Thymus (tissue), 11 donors: Measurements from ENCODE around the gene PTP4A1. TPM values are rescaled to one million over a fixed set of nuclear protein-coding genes. Genes with fewer than 3 reads are reported as not detected.

Experiments used
- DNase-seq, 9 donors: peaks; one replicate each; pipeline ENCODE4 v3.0.0-alpha.2; 2013; ENCODE audit warnings: low spot score in 9 of 9, low read depth in 6 of 9, missing footprints in 1 of 9
- H3K27ac ChIP-seq, 2 donors: one replicate each; pipeline ENCODE4 v1.5.1; 2013; ENCODE audit warnings: control low read depth in 1 of 2, low read depth in 1 of 2, low read length in 1 of 2, mild to moderate bottlenecking in 1 of 2, moderate library complexity in 1 of 2
- H3K27me3 ChIP-seq, 2 donors: one replicate each; pipeline ENCODE4 v1.5.1; 2013; ENCODE audit warnings: low read length in 1 of 2; ENCODE audit not compliant: control insufficient read depth in 2 of 2, insufficient read depth in 1 of 2
- H3K36me3 ChIP-seq, 2 donors: one replicate each; pipeline ENCODE4 v1.5.1; 2013; ENCODE audit warnings: low read length in 1 of 2, mild to moderate bottlenecking in 1 of 2, moderate library complexity in 1 of 2; ENCODE audit not compliant: control insufficient read depth in 2 of 2, insufficient read depth in 2 of 2
- H3K4me1 ChIP-seq, 2 donors: one replicate each; pipeline ENCODE4 v1.5.1; 2013; ENCODE audit warnings: low read length in 2 of 2; ENCODE audit not compliant: control insufficient read depth in 2 of 2, insufficient read depth in 2 of 2
- H3K4me3 ChIP-seq, 2 donors: one replicate each; pipeline ENCODE4 v1.5.1; 2013; ENCODE audit warnings: low read length in 2 of 2, control low read depth in 1 of 2, mild to moderate bottlenecking in 1 of 2
- H3K9me3 ChIP-seq, 2 donors: one replicate each; pipeline ENCODE4 v1.5.1; 2013; ENCODE audit warnings: low read length in 1 of 2, mild to moderate bottlenecking in 1 of 2; ENCODE audit not compliant: control insufficient read depth in 2 of 2, insufficient read depth in 1 of 2
- WGBS: extraction: QIAGEN DNeasy Blood & Tissue Kit; methylation state at CpG from one replicate; pipeline ENCODE4 v1.1.7; 2013; 5-methylcytosine and 5-hydroxymethylcytosine counted together
- polyA plus RNA-seq: library from polyadenylated mRNA; stranded (reverse); fragments of 200-250 nt; gene quantifications from one replicate; pipeline ENCODE4 v1.2.3, GENCODE V29; 2013
- total RNA-seq: library from RNA; stranded (reverse); fragments of 120-200 nt; gene quantifications from one replicate; pipeline ENCODE4 v1.2.4, GENCODE V29; 2013
- donor health status: healthy.

PTP4A1 gene
- total and polyA plus RNA-seq, 2 donors, result 10.0 to 38.5 TPM

DNA sequence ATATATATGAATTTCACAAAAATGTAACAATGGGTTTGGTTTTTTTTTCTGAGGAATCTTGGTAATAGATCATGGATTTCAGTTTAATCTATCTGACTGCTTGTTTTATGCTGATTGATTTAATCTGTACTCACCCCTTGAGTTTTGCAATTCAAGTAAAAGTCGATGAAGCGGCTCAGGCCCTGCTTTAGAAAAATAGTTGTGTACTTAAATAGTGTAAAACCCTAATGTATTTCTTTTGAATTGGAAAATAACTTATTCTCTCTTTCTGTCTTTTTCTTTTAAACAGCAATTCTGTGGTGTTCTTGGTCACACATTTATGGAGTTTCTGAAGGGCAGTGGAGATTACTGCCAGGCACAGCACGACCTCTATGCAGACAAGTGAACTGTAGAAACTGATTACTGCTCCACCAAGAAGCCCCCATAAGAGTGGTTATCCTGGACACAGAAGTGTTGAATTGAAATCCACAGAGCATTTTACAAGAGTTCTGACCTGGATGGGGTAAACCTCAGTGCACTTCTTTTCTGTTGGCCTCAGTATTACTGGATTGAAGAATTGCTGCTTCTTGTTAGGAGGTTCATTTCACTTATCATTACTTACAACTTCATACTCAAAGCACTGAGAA, 4.0 kb downstream of the PTP4A1 start:
- Histone ChIP-seq H3K36me3 (peaks cover 8 to 34% of the 10 kb centered on the region in 2 donors), H3K4me3 (no peak overlapping the region)

DNA sequence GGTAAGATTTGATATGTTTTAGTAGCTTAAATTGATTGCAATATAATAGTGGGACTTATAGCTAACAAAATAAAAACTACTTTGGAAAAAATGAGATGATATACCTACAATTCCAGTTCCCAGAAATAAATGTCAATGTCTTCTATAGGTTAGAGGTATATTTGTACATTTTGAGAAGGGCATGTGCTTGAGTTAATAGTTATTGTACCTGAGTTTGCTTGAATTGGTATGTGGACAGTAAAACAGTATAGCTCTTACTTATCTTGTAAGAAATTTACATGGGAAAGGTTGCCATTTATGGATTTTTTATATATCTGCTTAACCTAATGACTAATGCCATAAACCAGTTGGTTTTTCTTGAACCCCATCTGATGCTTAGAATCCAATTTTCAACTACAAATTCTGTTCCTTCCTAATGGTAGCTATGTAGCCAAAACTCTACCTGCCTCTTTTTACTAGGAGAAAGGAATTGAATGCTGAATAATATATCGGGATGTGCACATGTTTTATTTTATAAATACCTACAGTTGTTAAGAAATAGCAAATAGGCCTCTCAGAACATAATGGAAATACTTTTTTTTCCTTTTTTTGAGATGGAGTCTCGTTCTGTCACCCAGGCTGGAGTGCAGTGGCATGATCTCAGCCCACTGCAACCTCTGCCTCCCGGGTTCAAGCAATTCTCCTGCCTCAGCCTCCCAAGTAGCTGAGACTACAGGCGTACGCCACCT, 4.9 kb downstream of the PTP4A1 start:
- no peak overlapping the region for H3K27ac ChIP-seq
- no peaks in the 10 kb centered on the region for H3K9me3 ChIP-seq
- peaks cover 3 to 5% of the 10 kb centered on the region in 2 donors for H3K4me1 ChIP-seq
- no peak for DNase-seq
- peaks cover 8 to 37% of the 10 kb centered on the region in 2 donors for H3K36me3 ChIP-seq
- 98% methylated on average over 5 of the region's 5 CpGs for WGBS
- H3K27me3 ChIP-seq, result no peaks in the 10 kb centered on the region
- H3K4me3 ChIP-seq, result no peak overlapping the region

More for the DNA sequence above, 4.0 kb downstream of the PTP4A1 start:
- Histone ChIP-seq H3K27me3 (no peaks in the 10 kb centered on the region), H3K4me1 (peaks cover 3 to 10% of the 10 kb centered on the region in 2 donors), H3K27ac (no peak overlapping the region), H3K9me3 (no peaks in the 10 kb centered on the region)
- no peak for DNase-seq
- 98% methylated on average over 3 of the region's 3 CpGs for WGBS

DNA sequence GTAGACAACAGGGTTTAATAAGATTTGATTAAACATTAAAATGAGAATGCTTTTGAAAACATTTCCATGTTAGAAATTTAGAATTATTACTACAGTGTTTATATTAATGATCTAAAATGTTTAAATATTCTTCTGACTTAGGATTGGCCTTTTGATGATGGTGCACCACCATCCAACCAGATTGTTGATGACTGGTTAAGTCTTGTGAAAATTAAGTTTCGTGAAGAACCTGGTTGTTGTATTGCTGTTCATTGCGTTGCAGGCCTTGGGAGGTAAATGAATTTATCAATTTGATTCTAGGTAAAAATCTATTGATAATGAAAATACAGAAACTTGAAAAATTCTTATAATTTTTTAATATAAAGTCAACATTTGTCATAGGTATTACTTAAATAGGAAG, 6.5 kb downstream of the PTP4A1 start:
- WGBS, result 100% methylated on average over 2 of the region's 2 CpGs
- no peaks in the 10 kb centered on the region for H3K27me3 ChIP-seq
- no peaks in the 10 kb centered on the region for H3K9me3 ChIP-seq
- peaks cover 8 to 43% of the 10 kb centered on the region in 2 donors for H3K36me3 ChIP-seq
- H3K4me3 ChIP-seq, result no peak overlapping the region
- H3K4me1 ChIP-seq, result peaks cover 3% of the 10 kb centered on the region in 2 donors
- DNase-seq, result no peak
- no peak overlapping the region for H3K27ac ChIP-seq

DNA sequence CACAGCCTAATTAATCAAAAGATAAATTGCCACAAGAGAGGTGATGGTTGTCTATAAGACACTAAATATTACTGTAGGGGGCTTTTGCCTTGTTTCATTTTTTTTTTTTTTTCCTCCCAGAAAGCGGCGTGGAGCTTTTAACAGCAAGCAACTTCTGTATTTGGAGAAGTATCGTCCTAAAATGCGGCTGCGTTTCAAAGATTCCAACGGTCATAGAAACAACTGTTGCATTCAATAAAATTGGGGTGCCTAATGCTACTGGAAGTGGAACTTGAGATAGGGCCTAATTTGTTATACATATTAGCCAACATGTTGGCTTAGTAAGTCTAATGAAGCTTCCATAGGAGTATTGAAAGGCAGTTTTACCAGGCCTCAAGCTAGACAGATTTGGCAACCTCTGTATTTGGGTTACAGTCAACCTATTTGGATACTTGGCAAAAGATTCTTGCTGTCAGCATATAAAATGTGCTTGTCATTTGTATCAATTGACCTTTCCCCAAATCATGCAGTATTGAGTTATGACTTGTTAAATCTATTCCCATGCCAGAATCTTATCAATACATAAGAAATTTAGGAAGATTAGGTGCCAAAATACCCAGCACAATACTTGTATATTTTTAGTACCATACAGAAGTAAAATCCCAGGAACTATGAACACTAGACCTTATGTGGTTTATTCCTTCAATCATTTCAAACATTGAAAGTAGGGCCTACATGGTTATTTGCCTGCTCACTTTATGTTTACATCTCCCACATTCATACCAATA, 7.8 kb downstream of the PTP4A1 start:
- 99% methylated on average over 6 of the region's 6 CpGs for WGBS
- no peaks in the 10 kb centered on the region for H3K27me3 ChIP-seq
- no peaks in the 10 kb centered on the region for H3K4me1 ChIP-seq
- no peak overlapping the region for H3K4me3 ChIP-seq
- H3K27ac ChIP-seq, result no peak overlapping the region
- no peak for DNase-seq
- H3K36me3 ChIP-seq, result peaks cover 10 to 43% of the 10 kb centered on the region in 2 donors
- H3K9me3 ChIP-seq, result no peaks in the 10 kb centered on the region

DNA sequence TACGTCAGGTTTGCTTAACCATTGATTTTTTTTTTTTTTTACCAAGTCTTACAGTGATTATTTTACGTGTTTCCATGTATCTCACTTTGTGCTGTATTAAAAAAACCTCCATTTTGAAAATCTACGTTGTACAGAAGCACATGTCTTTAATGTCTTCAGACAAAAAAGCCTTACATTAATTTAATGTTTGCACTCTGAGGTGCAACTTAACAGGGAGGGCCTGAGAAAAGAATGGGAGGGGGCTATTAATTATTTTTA, 8.4 kb downstream of the PTP4A1 start:
- Histone ChIP-seq H3K4me1 (no peaks in the 10 kb centered on the region), H3K27me3 (no peaks in the 10 kb centered on the region), H3K4me3 (no peak overlapping the region), H3K9me3 (no peaks in the 10 kb centered on the region), H3K27ac (no peak overlapping the region), H3K36me3 (peaks cover 10 to 43% of the 10 kb centered on the region in 2 donors)
- no peak for DNase-seq
- 99% methylated on average over 3 of the region's 3 CpGs for WGBS

DNA sequence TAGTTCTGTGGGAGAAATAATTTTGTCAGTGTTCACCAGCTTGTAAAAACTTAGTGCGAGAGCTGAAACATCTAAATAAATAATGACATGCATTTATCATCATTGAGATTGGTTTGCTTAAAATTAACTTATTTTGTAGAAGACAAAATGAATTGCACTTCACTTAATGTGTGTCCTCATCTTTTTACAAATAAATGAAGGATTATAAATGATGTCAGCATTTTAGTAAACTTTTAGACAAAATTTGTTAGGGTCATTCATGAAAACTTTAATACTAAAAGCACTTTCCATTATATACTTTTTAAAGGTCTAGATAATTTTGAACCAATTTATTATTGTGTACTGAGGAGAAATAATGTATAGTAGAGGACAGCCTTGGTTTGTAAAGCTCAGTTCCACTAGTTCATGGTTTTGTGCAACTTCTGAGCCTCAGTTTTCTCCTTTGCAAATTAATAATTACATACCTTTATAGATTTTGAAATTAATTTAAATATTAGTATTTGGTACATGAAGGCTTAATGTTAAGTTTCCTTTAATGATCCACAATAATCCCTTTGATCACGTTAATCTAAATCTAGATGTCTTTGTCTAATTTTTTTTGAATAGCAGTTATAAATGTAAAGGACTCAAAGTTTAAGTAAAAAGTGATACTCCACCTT, 9.2 kb downstream of the PTP4A1 start:
- no peaks in the 10 kb centered on the region for H3K9me3 ChIP-seq
- 100% methylated on average over 2 of the region's 2 CpGs for WGBS
- DNase-seq, result no peak
- no peak overlapping the region for H3K27ac ChIP-seq
- H3K36me3 ChIP-seq, result peaks cover 10 to 39% of the 10 kb centered on the region in 2 donors
- no peaks in the 10 kb centered on the region for H3K27me3 ChIP-seq
- H3K4me1 ChIP-seq, result no peaks in the 10 kb centered on the region
- no peak overlapping the region for H3K4me3 ChIP-seq

DNA sequence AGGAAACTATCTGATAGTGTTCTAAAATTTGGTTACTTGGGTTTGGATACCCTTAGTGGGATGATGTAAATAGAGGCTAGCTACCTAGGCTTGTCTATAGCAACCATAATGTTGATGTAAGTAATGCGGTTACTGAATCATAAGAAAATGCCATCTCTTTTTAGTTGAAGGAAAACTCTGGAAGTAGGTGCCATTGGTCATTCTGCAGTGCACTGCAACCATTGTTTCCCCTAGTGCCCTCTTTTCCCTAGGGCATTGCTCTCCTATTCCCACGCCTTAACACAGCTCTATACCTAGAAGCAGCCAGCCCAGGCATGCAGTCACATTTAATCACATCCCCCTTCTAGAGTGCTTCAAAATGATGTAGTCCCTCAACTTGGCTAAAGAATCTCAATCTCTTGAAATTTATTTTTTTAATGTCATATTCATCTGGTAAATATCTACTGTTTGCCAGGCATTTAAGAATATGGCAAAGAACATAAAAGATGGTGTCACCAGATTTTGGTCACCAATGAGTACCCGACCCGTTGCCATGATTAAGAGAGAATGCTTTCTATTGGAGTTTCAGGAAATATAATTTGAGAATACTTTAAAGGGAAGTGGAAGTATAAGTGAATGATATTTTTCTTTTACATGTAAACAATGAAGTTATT, 10.4 kb downstream of the PTP4A1 start:
- Histone ChIP-seq H3K9me3 (no peaks in the 10 kb centered on the region), H3K4me1 (no peaks in the 10 kb centered on the region), H3K27me3 (no peaks in the 10 kb centered on the region), H3K27ac (no peak overlapping the region), H3K4me3 (no peak overlapping the region), H3K36me3 (peaks cover 10 to 28% of the 10 kb centered on the region in 2 donors)
- DNase-seq, result no peak
- WGBS, result 98% methylated on average over 4 of the region's 4 CpGs

DNA sequence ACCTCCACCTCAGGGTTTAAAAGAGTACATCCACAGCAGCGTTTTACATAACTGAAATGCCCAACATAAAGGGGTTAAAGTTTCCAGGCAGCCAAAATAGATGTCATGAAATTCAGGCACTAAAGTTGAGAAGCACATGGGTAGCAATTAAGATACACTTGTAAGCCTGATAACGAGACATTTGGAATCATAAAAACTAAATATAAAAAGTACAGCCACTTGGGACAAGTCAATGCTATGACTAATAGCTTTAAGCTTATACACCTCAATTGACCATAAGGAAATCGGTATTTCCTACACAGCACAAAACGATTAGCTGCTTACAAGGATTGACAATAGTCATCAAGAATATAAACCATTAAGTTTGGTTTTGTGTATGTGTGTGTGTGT, 11.8 kb downstream of the PTP4A1 start:
- Histone ChIP-seq H3K27me3 (no peaks in the 10 kb centered on the region), H3K27ac (no peak overlapping the region), H3K4me1 (no peaks in the 10 kb centered on the region), H3K36me3 (peaks cover 10 to 23% of the 10 kb centered on the region in 2 donors), H3K9me3 (no peaks in the 10 kb centered on the region), H3K4me3 (no peak overlapping the region)
- WGBS, result 97% methylated on average over 4 of the region's 4 CpGs
- DNase-seq, result no peak
